ENCODE data around the gene ERAP2. TPM values are rescaled to one million over a fixed set of nuclear protein-coding genes. Genes with fewer than 3 reads are reported as not detected.

The ERAP2 gene, protein sequence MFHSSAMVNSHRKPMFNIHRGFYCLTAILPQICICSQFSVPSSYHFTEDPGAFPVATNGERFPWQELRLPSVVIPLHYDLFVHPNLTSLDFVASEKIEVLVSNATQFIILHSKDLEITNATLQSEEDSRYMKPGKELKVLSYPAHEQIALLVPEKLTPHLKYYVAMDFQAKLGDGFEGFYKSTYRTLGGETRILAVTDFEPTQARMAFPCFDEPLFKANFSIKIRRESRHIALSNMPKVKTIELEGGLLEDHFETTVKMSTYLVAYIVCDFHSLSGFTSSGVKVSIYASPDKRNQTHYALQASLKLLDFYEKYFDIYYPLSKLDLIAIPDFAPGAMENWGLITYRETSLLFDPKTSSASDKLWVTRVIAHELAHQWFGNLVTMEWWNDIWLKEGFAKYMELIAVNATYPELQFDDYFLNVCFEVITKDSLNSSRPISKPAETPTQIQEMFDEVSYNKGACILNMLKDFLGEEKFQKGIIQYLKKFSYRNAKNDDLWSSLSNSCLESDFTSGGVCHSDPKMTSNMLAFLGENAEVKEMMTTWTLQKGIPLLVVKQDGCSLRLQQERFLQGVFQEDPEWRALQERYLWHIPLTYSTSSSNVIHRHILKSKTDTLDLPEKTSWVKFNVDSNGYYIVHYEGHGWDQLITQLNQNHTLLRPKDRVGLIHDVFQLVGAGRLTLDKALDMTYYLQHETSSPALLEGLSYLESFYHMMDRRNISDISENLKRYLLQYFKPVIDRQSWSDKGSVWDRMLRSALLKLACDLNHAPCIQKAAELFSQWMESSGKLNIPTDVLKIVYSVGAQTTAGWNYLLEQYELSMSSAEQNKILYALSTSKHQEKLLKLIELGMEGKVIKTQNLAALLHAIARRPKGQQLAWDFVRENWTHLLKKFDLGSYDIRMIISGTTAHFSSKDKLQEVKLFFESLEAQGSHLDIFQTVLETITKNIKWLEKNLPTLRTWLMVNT
- 10.7 and 24.6 TPM in 2 replicates for total RNA-seq

DNA sequence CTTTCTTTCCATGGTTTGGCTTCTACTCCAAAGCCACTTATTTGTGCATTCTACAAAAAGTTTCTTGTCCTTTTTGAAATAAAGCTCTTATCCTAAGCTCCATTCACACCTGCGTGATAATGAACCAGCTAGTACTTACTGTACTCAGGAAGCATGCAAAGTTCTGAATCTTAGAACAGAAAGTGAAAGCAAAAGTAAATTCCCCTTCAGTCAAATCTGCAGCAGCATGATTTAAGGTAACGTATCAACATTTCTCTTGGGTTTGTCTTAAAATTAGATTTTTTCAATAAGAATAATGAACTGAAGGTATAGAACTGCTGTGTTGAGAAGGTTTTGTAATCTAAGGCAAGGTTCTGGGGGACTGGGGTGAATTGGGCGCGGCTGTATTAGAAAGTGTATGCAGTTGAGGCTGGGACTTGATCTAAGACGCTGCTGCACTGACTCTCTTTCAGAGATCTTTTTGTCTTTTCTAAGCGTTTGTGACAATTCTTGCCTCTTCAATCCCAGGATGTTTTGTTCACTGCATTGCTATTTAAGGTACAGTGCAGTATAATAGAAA, at the start of gene ERAP2:
ERAP2 (plus strand) TSS at position 209 of the 559 bp plus-strand sequence. CDS start 3,186 bp downstream, outside the sequence.

DNA sequence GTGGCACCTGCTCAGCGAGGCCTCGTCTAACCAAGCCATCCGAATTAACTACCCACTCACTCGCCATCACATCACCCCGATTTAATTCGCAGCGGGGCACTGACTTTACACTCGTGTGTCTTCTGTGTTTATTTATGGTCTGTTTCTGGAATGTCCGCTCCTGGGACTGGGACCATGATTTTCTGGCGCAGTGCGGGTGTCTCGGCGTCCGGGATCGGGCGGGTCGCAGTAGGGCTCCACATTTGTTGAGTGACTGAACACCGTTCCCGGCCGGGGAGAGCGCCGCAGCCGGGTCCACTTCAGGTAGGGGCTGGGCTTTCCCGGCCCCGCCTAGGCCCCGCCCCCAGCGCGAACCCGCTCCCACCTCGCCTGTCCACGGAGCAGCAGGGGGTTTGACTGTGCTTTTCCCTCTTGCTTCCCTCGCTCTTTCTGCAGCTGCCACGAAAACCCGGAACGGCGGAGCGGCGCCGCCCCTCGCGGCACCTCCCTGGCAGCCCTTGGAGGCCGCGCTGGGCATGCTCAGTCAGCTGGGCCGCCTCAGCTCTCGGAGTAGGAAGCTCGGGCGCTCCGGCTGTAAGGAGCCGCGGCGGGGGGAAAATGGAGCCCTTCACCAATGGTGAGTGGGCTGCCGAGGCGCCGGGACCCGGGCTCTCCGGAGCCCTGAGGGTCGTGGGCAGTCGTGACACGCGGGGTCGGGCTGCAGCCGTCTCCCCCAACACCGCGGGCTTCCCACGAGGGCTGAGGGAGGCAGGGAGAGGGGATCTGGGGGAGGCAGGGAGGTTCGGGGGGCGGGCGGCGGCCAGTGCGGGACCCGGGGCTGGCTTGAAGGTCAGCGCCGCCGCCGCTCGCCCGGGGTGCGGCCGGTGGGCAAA, 59.5 kb downstream of the ERAP2 start, which contains the start of gene LNPEP:
LNPEP (plus strand) TSS at position 522 of the 872 bp plus-strand sequence; CDS start at position 598, 76 bp downstream.

Other genes with a start within 250 kb of the ERAP2 start
- gene CAST, start 214.1 kb upstream of the ERAP2 start, total RNA-seq, result 120 and 127 TPM in 2 replicates
- 20.9 and 24.6 TPM in 2 replicates for gene ERAP1, start 68.6 kb upstream of the ERAP2 start, total RNA-seq
- gene LNPEP, start 59.6 kb downstream of the ERAP2 start, total RNA-seq, result 12.5 and 16.7 TPM in 2 replicates